RCC 7860 (cell line): ENCODE data around the gene PRDM15.

Source experiments
- DNase-seq: peaks from one replicate; pipeline ENCODE4 v3.0.0-alpha.2; 2015; ENCODE audit warnings: low spot score
- FAIRE-seq: peaks from 2 replicates; lab custom pipeline; 2012; peaks lifted over from hg19 to GRCh38; lab: Jason Lieb, UNC

Gene PRDM15

GRCh38 chr21:41865002-41865777 lies 14.0 kb downstream of the PRDM15 start:
- no peak for FAIRE-seq
- DNase-seq = no peak

GRCh38 chr21:41864311-41865001 lies 14.7 kb downstream of the PRDM15 start:
- FAIRE-seq (no peak), DNase-seq (no peak)

- DNase-seq = no peak
Measured at GRCh38 chr21:41863439-41863740, 15.8 kb downstream of the PRDM15 start.

GRCh38 chr21:41861987-41862386 lies 17.2 kb downstream of the PRDM15 start:
- DNase-seq = no peak
- no peak for FAIRE-seq

More at GRCh38 chr21:41863439-41863740, 15.8 kb downstream of the PRDM15 start:
- FAIRE-seq = no peak

DNA sequence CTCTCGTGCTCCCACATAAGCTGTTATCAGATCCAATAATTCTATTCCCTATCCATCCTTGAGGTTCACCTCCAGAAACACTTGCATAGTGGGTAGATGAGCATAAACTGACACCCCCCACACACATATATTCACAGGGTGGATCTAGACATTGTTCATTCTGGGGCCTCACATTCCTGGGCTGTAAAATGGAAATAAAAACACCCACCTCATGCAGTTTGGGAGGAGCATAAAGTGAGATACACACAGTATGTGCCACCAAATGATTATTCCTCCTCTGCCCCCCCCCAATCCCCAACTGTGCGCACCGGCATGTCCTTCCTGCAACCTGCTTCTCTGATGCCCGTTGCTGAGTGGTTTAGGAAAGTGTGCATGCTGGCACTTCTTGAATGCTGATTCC lies 17.9 kb downstream of the PRDM15 start:
- FAIRE-seq = no peak
- no peak for DNase-seq

- FAIRE-seq = no peak
- DNase-seq = no peak
Measured at GRCh38 chr21:41859297-41859980, 19.7 kb downstream of the PRDM15 start.

DNA sequence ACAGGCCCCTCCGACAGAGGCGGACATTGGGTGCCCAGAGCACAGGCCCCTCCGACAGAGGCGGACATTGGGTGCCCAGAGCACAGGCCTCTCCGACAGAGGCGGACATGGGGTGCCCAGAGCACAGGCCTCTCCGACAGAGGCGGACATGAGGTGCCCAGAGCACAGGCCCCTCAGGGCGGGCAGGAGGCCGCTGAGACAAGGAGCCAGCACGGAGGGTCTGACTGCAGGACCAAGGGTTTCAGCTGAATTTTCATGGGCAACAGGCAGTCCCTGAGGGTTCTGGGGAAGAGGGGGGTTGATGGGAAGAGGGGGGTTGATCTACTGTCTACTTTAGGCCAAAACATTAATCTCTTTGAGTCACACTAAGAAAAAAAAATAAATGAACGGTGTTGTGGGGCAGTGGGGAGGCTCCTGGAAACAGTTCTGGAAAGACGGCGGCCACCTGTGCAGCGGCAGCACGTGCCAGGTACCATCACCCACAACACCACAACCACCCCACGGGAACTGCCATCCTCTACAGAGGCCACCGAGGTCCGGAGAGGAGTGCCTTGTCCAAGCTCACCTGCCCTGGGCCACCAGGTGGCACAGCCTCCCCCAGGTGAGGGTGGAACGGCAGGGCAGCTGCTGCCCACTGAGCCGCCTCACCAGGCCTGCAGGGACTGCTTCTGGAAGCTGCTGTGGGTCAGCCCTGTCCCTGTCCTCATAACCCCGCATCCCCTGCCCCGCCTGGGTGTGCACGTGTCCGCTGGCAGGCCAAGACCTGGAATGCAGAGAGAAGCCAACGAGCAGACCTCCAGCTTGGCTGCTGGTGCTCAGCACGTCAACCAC lies 20.5 kb downstream of the PRDM15 start:
- DNase-seq = no peak
- no peak for FAIRE-seq

- DNase-seq = no peak
- FAIRE-seq = no peak
Measured at GRCh38 chr21:41857771-41858300, 21.3 kb downstream of the PRDM15 start.

GRCh38 chr21:41856572-41856971 lies 22.6 kb downstream of the PRDM15 start:
- FAIRE-seq (no peak), DNase-seq (no peak)

DNA sequence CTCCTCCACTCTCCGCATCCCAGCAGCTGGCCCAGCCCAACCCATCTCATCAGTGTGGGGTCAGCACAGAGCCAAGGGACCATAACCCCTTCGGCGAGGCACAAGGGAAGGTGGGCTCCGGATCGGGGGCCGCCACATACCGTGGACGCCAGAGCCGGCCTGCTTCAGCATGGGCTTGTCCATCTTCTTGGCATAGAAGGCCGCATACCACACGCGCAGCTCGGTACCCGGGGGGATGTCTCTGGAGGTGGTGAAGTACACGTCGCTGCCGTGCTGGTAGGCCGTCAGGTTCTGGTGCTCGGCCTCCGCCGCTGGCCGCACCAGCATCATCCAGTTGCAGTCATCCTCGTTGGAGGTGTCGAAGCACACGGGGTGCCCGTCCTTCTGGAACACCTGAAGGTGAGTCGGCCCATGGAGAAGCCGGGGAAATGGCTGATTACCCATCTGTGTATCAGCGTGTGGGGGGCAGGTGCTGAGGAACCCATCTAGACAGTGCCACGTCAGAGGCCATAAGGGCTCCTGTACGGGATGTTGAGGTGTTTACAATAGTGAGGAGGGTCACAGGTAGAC lies 24.6 kb downstream of the PRDM15 start:
- DNase-seq = no peak
- no peak for FAIRE-seq

DNA sequence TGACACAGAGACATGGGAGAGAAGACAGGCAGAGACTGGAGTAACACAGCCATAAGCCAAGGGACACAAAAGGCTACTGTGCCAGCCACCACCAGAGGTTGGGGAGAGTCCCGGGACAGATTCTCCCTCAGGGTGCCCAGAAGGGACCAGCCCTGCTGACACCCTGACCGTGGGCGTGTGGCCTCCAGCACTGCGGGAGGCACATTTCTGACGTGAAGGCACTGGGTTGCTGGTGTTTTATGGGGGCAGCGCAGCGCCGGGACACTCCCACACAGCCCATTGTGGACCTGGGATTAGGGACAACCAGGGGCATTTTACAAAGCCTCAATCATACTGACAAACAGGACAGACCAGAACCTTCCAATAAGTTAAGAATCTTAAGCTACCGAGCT lies 26.2 kb downstream of the PRDM15 start:
- FAIRE-seq (no peak), DNase-seq (no peak)

- no peak for DNase-seq
- no peak for FAIRE-seq
Measured at GRCh38 chr21:41852151-41852928, 26.8 kb downstream of the PRDM15 start.

DNA sequence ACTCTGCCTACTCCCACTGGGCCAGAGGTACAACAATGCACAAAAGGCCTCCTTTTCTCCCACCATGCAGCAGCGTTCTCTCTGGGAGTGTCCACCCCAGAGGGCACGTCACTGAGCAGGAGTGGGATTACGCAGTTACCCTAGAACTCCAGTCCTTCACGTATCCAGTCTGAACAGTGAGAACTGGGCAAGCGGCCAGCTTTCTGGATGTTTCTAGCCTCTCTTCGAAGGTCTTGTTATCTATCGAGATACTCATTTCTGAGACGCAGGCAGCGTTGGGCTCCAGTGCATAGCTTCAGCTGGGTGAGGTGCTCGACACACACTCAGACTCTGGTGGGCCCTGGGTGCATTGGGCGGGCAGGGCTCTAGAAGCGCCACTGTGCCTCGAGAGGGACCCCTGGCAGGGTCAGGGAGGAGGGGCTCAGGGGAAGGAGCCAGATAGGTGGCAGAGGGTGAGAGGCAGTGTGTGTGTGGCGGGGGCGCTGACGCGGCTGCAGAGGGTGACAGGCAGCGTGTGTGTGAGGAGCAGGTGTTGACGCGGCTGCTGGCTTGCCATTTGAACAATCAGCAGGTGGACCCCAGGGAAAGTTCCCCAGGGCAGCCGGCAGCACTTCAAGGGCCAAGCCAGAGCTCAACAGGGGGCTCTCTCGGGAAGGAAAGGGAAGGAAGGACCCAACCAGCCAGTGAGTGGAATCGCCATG lies 27.9 kb downstream of the PRDM15 start:
- DNase-seq (no peak), FAIRE-seq (no peak)

DNA sequence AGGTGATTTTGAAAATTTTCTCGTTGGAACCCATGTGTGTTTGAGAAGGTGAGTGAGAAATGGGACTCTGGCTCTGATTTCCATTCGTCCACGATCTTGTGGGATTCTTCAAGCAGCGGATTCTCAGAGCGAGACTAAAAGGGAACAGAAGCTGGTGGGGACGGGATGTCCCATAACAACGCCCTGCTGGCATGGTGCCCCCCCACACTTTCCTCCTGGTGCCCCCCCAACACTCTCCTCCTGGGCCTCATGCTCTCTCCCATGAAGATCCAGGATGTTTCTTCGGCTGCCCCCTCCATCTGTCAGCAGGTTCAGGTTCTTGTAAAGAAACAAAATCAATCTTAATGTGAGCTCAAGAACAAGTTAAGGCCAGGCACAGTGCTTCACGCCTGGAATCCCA lies 29.1 kb downstream of the PRDM15 start:
- DNase-seq (no peak), FAIRE-seq (no peak)

GRCh38 chr21:41848958-41849580 lies 30.1 kb downstream of the PRDM15 start:
- DNase-seq = no peak
- no peak for FAIRE-seq

- DNase-seq (no peak), FAIRE-seq (no peak)
Measured at GRCh38 chr21:41848533-41848932, 30.6 kb downstream of the PRDM15 start.

GRCh38 chr21:41847066-41847804 lies 31.9 kb downstream of the PRDM15 start:
- no peak for FAIRE-seq
- no peak for DNase-seq

DNA sequence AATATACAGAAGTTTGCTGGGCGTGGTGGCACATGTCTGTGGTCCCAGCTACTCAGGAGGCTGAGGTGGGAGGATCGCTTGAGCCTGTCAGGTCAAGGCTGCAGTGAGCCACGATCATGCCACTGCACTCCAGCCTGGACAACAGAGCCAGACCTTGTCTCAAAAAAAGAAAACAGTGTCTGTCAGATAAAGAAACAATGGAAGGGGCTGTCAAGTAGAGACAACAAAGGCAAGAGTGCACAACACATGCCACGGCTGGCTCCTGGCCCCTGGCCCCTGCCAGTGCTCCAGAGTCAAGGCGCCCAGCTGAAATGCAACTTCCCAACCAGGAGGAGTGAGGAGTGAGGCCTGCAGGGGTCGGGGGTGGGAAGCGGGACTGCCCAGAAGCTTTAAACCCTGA lies 32.6 kb downstream of the PRDM15 start:
- DNase-seq = no peak
- FAIRE-seq = no peak
